Iris pigment epithelial cell (primary cell): Measurements from ENCODE around the gene STK26.
"Not testable (repeated sequence)": the region's sequence is repeated elsewhere in the genome, so short reads cannot be mapped to it uniquely, and the experiment has no call there.

Experiments
- DNase-seq: peaks from one replicate; pipeline ENCODE4 v3.0.0-alpha.2; 2011; ENCODE audit warnings: low read depth

Gene STK26

GRCh38 chrX:132094164-132094563 lies 71.1 kb downstream of the STK26 start:
- DNase-seq = peak; percentile 9

- DNase-seq = not testable (repeated sequence)
Measured at GRCh38 chrX:132098704-132099103, 75.6 kb downstream of the STK26 start.

GRCh38 chrX:132101206-132101605 lies 78.1 kb downstream of the STK26 start:
- no peak for DNase-seq

- DNase-seq = no peak
Measured at GRCh38 chrX:132101799-132102198, 78.7 kb downstream of the STK26 start.

- no peak for DNase-seq
Measured at GRCh38 chrX:132107291-132107690, 84.2 kb downstream of the STK26 start.

- DNase-seq = no peak
Measured at GRCh38 chrX:132114607-132115006, 91.5 kb downstream of the STK26 start.

- no peak for DNase-seq
Measured at GRCh38 chrX:132115792-132116191, 92.7 kb downstream of the STK26 start.

GRCh38 chrX:132118358-132118757 lies 95.3 kb downstream of the STK26 start:
- no peak for DNase-seq

- no peak for DNase-seq
Measured at GRCh38 chrX:132119283-132119682, 96.2 kb downstream of the STK26 start.

GRCh38 chrX:132119821-132120515 lies 96.9 kb downstream of the STK26 start:
- no peak for DNase-seq

GRCh38 chrX:132120913-132121312 lies 97.8 kb downstream of the STK26 start:
- DNase-seq = no peak
